H9 (cell line): Measurements from ENCODE around the gene EPS15. TPM values are rescaled to one million over a fixed set of nuclear protein-coding genes. Genes with fewer than 3 reads are reported as not detected.

Experiments used
- DNase-seq: peaks from one replicate; pipeline ENCODE4 v3.0.0-alpha.2; 2017
- H2AFZ ChIP-seq: one replicate; pipeline ENCODE4 v1.6.1; 2013; ENCODE audit warnings: mild to moderate bottlenecking, low read length, control low read depth, moderate library complexity
- H2AK5ac ChIP-seq: 2 replicates; pipeline ENCODE4 v1.6.1; 2013; ENCODE audit warnings: low read length, control low read depth, mixed read lengths; ENCODE audit not compliant: insufficient read length
- H2BK120ac ChIP-seq: one replicate; pipeline ENCODE4 v1.6.1; 2013; ENCODE audit warnings: low read depth, mild to moderate bottlenecking, low read length, control low read depth, inconsistent platforms; ENCODE audit not compliant: poor library complexity, severe bottlenecking
- H2BK12ac ChIP-seq: 2 replicates; pipeline ENCODE4 v1.6.1; 2013; ENCODE audit warnings: low read length, control low read depth, mixed read lengths, low read depth; ENCODE audit not compliant: insufficient read length
- H2BK15ac ChIP-seq: 2 replicates; pipeline ENCODE4 v1.6.1; 2013; ENCODE audit warnings: low read depth, low read length, control low read depth
- H2BK20ac ChIP-seq: one replicate; pipeline ENCODE4 v1.6.1; 2013; ENCODE audit warnings: low read depth, mild to moderate bottlenecking, low read length, control low read depth, inconsistent platforms; ENCODE audit not compliant: poor library complexity, severe bottlenecking
- H2BK5ac ChIP-seq: 2 replicates; pipeline ENCODE4 v1.6.1; 2013; ENCODE audit warnings: low read length, control low read depth, mixed read lengths; ENCODE audit not compliant: insufficient read length
- H3K14ac ChIP-seq: 2 replicates; pipeline ENCODE4 v1.6.1; 2013; ENCODE audit warnings: low read length, control low read depth; ENCODE audit not compliant: insufficient read depth
- H3K18ac ChIP-seq: 2 replicates; pipeline ENCODE4 v1.6.1; 2013; ENCODE audit warnings: low read depth, mild to moderate bottlenecking, mixed read lengths, low read length, control low read depth; ENCODE audit not compliant: insufficient read length
- H3K23ac ChIP-seq: 2 replicates; pipeline ENCODE4 v1.6.1; 2013; ENCODE audit warnings: low read length, control low read depth, mixed read lengths, low read depth; ENCODE audit not compliant: insufficient read length
- H3K23me2 ChIP-seq: 2 replicates; pipeline ENCODE4 v1.6.1; 2013; ENCODE audit warnings: low read depth, mild to moderate bottlenecking, mixed read lengths, low read length, control low read depth; ENCODE audit not compliant: insufficient read length, poor library complexity, severe bottlenecking
- H3K27ac ChIP-seq: 2 replicates; pipeline ENCODE4 v1.5.1; 2013; ENCODE audit warnings: low read length, control low read depth, mixed read lengths, low read depth; ENCODE audit not compliant: insufficient read length
- H3K27me3 ChIP-seq: 2 replicates; pipeline ENCODE4 v1.6.1; 2013; ENCODE audit warnings: low read length, control low read depth, inconsistent platforms; ENCODE audit not compliant: insufficient read depth
- H3K4ac ChIP-seq: 2 replicates; pipeline ENCODE4 v1.6.1; 2013; ENCODE audit warnings: low read depth, mild to moderate bottlenecking, control low read depth, inconsistent platforms, low read length, moderate library complexity
- H3K4me1 ChIP-seq: 2 replicates; pipeline ENCODE4 v1.6.1; 2013; ENCODE audit warnings: low read length, control low read depth, inconsistent platforms; ENCODE audit not compliant: insufficient read depth
- H3K4me2 ChIP-seq: 2 replicates; pipeline ENCODE4 v1.6.1; 2013; ENCODE audit warnings: low read length, control low read depth, mixed read lengths; ENCODE audit not compliant: insufficient read length, insufficient read depth
- H3K56ac ChIP-seq: 2 replicates; pipeline ENCODE4 v1.6.1; 2013; ENCODE audit warnings: low read depth, mild to moderate bottlenecking, mixed read lengths, low read length, control low read depth; ENCODE audit not compliant: insufficient read length
- H3K79me1 ChIP-seq: 2 replicates; pipeline ENCODE4 v1.6.1; 2013; ENCODE audit warnings: low read depth, mild to moderate bottlenecking, moderate library complexity, low read length, control low read depth, inconsistent platforms; ENCODE audit not compliant: insufficient read depth, poor library complexity, severe bottlenecking
- H3K79me2 ChIP-seq: 2 replicates; pipeline ENCODE4 v1.6.1; 2013; ENCODE audit warnings: low read length, control low read depth, inconsistent platforms; ENCODE audit not compliant: insufficient read depth
- H3K9ac ChIP-seq: 2 replicates; pipeline ENCODE4 v1.6.1; 2013; ENCODE audit warnings: low read length, control low read depth, mixed read lengths; ENCODE audit not compliant: insufficient read length; ENCODE audit errors: extremely low read depth
- H3K9me3 ChIP-seq: one replicate; pipeline ENCODE4 v1.6.1; 2013; ENCODE audit warnings: low read depth, low read length, inconsistent platforms; ENCODE audit not compliant: control insufficient read depth
- H3T11ph ChIP-seq: one replicate; pipeline ENCODE4 v1.6.1; 2013; ENCODE audit warnings: mild to moderate bottlenecking, low read length, control low read depth, inconsistent platforms
- H4K20me1 ChIP-seq: one replicate; pipeline ENCODE4 v1.6.1; 2013; ENCODE audit not compliant: control insufficient read depth, insufficient read length, insufficient read depth
- H4K5ac ChIP-seq: 2 replicates; pipeline ENCODE4 v1.6.1; 2013; ENCODE audit warnings: low read depth, mild to moderate bottlenecking, mixed read lengths, low read length, control low read depth; ENCODE audit not compliant: insufficient read length
- H4K8ac ChIP-seq: replicated peaks from 2 replicates; pipeline ENCODE4 v1.6.1; 2013; ENCODE audit warnings: low read length, control low read depth, mixed read lengths, low read depth; ENCODE audit not compliant: insufficient read length
- H4K91ac ChIP-seq: 2 replicates; pipeline ENCODE4 v1.6.1; 2013; ENCODE audit warnings: low read depth, mild to moderate bottlenecking, moderate library complexity, mixed read lengths, low read length, control low read depth; ENCODE audit not compliant: insufficient read length
- H3K27ac Mint-ChIP-seq, 3 experiments: 2 replicates in 2 of 3; 3 replicates in 1 of 3; pipeline ENCODE4 v1.8.0; 2020 to 2021; ENCODE audit warnings: mixed read lengths in 3 of 3, mild to moderate bottlenecking in 1 of 3, moderate library complexity in 1 of 3
- H3K27me3 Mint-ChIP-seq: 2 replicates; pipeline ENCODE4 v1.8.0; 2021; ENCODE audit warnings: low read depth, mild to moderate bottlenecking, moderate library complexity, mixed read lengths
- H3K36me3 Mint-ChIP-seq, 3 experiments: 2 replicates in 2 of 3; 3 replicates in 1 of 3; pipeline ENCODE4 v1.8.0; 2020 to 2021; ENCODE audit warnings: low read depth in 3 of 3, mixed read lengths in 3 of 3; ENCODE audit not compliant: insufficient read depth in 1 of 3
- H3K4me1 Mint-ChIP-seq, 2 experiments: 2 replicates each; pipeline ENCODE4 v1.8.0; 2020; ENCODE audit warnings: mixed read lengths in 2 of 2
- H3K4me3 Mint-ChIP-seq, 2 experiments: 2 replicates in 1 of 2; 3 replicates in 1 of 2; pipeline ENCODE4 v1.8.0; 2020 to 2021; ENCODE audit warnings: mild to moderate bottlenecking in 2 of 2, mixed read lengths in 2 of 2, moderate library complexity in 1 of 2
- H3K9me3 Mint-ChIP-seq, 2 experiments: 2 replicates in 1 of 2; 3 replicates in 1 of 2; pipeline ENCODE4 v1.8.0; 2020; ENCODE audit warnings: mild to moderate bottlenecking in 2 of 2, mixed read lengths in 2 of 2, moderate library complexity in 1 of 2
- WGBS: extraction: QIAGEN DNeasy Blood & Tissue Kit; methylation state at CpG from one replicate; pipeline ENCODE4 v1.1.7; 2013; ENCODE audit warnings: missing lambda C conversion rate, low lambda C conversion rate, mixed read lengths; ENCODE audit not compliant: insufficient read length; ENCODE audit errors: extremely low coverage; 5-methylcytosine and 5-hydroxymethylcytosine counted together
- total RNA-seq: library from RNA; stranded (reverse); gene quantifications from 2 replicates; pipeline ENCODE4 v1.2.1, GENCODE V29; 2021
- TF ChIP-seq, protein P1 (sequence below): fragments of 200-600 bp; sonication (generic); conservative IDR thresholded peaks from 3 replicates; pipeline ENCODE4 v1.8.0; 2021; ENCODE audit warnings: antibody characterized with exemption, mild to moderate bottlenecking

Gene EPS15
- total RNA-seq, 1 experiment from 2014 or later, result 44.1 TPM

DNA sequence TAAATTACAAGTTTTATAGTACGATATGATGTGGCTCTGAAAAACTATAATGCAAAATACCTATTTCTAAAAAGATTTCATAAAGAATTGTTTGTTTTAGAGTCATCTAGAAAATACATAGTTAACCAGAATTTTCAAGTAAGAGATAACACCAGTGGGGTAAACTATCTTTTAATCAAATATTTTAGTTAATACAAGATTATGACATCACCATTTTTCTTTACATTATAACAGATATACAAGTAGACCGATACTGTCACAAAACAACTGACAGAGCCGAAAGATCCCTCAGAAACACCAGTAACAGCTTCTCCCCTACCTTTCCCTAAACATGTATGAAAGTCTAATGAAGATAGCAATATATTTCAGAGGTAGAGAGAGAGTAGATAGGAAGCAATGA, 54.2 kb downstream of the EPS15 start:
- H3K27ac ChIP-seq, result no peak overlapping the region
- H2AFZ ChIP-seq, result no peak overlapping the region
- no peaks in the 10 kb centered on the region for H3K79me1 ChIP-seq
- no peak overlapping the region for H3K27ac Mint-ChIP-seq
- H3K14ac ChIP-seq, result no peak overlapping the region
- no peaks in the 10 kb centered on the region for H3K9me3 ChIP-seq
- DNase-seq, result no peak
- H2BK5ac ChIP-seq, result no peak overlapping the region
- H3K4ac ChIP-seq, result no peak overlapping the region
- no peak overlapping the region for H3K23ac ChIP-seq
- no peak overlapping the region for H2AK5ac ChIP-seq
- no peak overlapping the region for H3K9ac ChIP-seq
- no CpG with 5 or more reads among the region's 3 CpGs for WGBS
- no peaks in the 10 kb centered on the region for H3K79me2 ChIP-seq
- H2BK120ac ChIP-seq, result no peak overlapping the region
- no peak overlapping the region for H2BK12ac ChIP-seq
- peaks cover 3 to 13% (median 7%) of the 10 kb centered on the region in 3 experiments; a peak in 3 of 7 replicates for H3K36me3 Mint-ChIP-seq
- TF ChIP-seq, protein P1, sequence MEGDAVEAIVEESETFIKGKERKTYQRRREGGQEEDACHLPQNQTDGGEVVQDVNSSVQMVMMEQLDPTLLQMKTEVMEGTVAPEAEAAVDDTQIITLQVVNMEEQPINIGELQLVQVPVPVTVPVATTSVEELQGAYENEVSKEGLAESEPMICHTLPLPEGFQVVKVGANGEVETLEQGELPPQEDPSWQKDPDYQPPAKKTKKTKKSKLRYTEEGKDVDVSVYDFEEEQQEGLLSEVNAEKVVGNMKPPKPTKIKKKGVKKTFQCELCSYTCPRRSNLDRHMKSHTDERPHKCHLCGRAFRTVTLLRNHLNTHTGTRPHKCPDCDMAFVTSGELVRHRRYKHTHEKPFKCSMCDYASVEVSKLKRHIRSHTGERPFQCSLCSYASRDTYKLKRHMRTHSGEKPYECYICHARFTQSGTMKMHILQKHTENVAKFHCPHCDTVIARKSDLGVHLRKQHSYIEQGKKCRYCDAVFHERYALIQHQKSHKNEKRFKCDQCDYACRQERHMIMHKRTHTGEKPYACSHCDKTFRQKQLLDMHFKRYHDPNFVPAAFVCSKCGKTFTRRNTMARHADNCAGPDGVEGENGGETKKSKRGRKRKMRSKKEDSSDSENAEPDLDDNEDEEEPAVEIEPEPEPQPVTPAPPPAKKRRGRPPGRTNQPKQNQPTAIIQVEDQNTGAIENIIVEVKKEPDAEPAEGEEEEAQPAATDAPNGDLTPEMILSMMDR, result no peak
- H2BK20ac ChIP-seq, result no peak overlapping the region
- H4K5ac ChIP-seq, result no peak overlapping the region
- H3K23me2 ChIP-seq, result no peaks in the 10 kb centered on the region
- no peak overlapping the region for H3K4me3 Mint-ChIP-seq
- H3K27me3 Mint-ChIP-seq, result no peaks in the 10 kb centered on the region
- no peak overlapping the region for H4K91ac ChIP-seq
- H4K20me1 ChIP-seq, result no peaks in the 10 kb centered on the region
- H4K8ac ChIP-seq, result no peak overlapping the region
- no peak overlapping the region for H3T11ph ChIP-seq
- H3K4me1 Mint-ChIP-seq, result no peaks in the 10 kb centered on the region
- H3K56ac ChIP-seq, result no peak overlapping the region
- H3K27me3 ChIP-seq, result no peaks in the 10 kb centered on the region
- H3K9me3 Mint-ChIP-seq, result no peaks in the 10 kb centered on the region
- H3K18ac ChIP-seq, result no peak overlapping the region
- H3K4me2 ChIP-seq, result no peak overlapping the region
- H2BK15ac ChIP-seq, result no peak overlapping the region
- H3K4me1 ChIP-seq, result no peaks in the 10 kb centered on the region
